GM20431 (cell line): ENCODE results near the gene PIP5K1A.
"Not testable (repeated sequence)": the region's sequence is repeated elsewhere in the genome, so short reads cannot be mapped to it uniquely, and the experiment has no call there.

ENCODE experiments used
- in situ Hi-C: fragments of 300-500 bp; cut with MseI, MboI; formaldehyde crosslinking; loops from one replicate; pipeline ENCODE4 v1.15.0; 2020; ENCODE audit warnings: low sequenced_read_pairs; ENCODE audit not compliant: unreplicated experiment

PIP5K1A gene

GRCh38 chr1:151198254-151199127, at the start of gene PIP5K1A:
TSS of gene PIP5K1A (plus strand) at chr1:151198552. CDS start at chr1:151198997, 445 bp downstream.
- in situ Hi-C loops, result no loop called here

- in situ Hi-C loops, result no loop called here
These were observed 41.9 kb upstream of the PIP5K1A start, which contains the start of gene TNFAIP8L2 for GRCh38 chr1:151156515-151156819. TSS of gene TNFAIP8L2 (plus strand) at chr1:151156649. CDS start at chr1:151158698, 2,049 bp downstream.

GRCh38 chr1:151157067-151157531, 41.3 kb upstream of the PIP5K1A start:
- in situ Hi-C loops, result no loop called here

- in situ Hi-C loops, result no loop called here
These were observed 40.0 kb upstream of the PIP5K1A start for GRCh38 chr1:151158326-151158725.

- in situ Hi-C loops, result no loop called here
These were observed 39.6 kb upstream of the PIP5K1A start for GRCh38 chr1:151158751-151159251.

- in situ Hi-C loops, result no loop called here
These were observed 39.0 kb upstream of the PIP5K1A start for GRCh38 chr1:151159373-151159772.

- in situ Hi-C loops, result no loop called here
These were observed 33.5 kb upstream of the PIP5K1A start for GRCh38 chr1:151164732-151165280.

GRCh38 chr1:151165281-151165737, 33.0 kb upstream of the PIP5K1A start:
- in situ Hi-C loops, result no loop called here

GRCh38 chr1:151165738-151166504, 32.4 kb upstream of the PIP5K1A start, which contains the start of the genes LYSMD1 and SCNM1:
TSS of gene LYSMD1 (minus strand) at chr1:151165902. CDS start at chr1:151165258, 644 bp downstream.
TSS of gene SCNM1 (plus strand) at chr1:151166144. CDS start at chr1:151166153, 9 bp downstream.
- in situ Hi-C loops, result no loop called here

- in situ Hi-C loops, result no loop called here
These were observed 31.8 kb upstream of the PIP5K1A start for GRCh38 chr1:151166505-151166956.

- in situ Hi-C loops, result no loop called here
These were observed 31.2 kb upstream of the PIP5K1A start for GRCh38 chr1:151167116-151167515.

- in situ Hi-C loops, result no loop called here
These were observed 27.2 kb upstream of the PIP5K1A start for GRCh38 chr1:151171190-151171589.

- in situ Hi-C loops, result no loop called here
These were observed 23.2 kb upstream of the PIP5K1A start for GRCh38 chr1:151175041-151175741.

GRCh38 chr1:151175863-151176262, 22.5 kb upstream of the PIP5K1A start, which contains the start of gene TMOD4:
TSS of gene TMOD4 (minus strand) at chr1:151175981. CDS start at chr1:151174875, 1,106 bp downstream.
- in situ Hi-C loops, result no loop called here

- in situ Hi-C loops, result no loop called here
These were observed 21.8 kb upstream of the PIP5K1A start for GRCh38 chr1:151176514-151177045.

GRCh38 chr1:151184211-151184610, 14.1 kb upstream of the PIP5K1A start:
- in situ Hi-C loops, result no loop called here

- in situ Hi-C loops, result no loop called here
These were observed 11.1 kb upstream of the PIP5K1A start for GRCh38 chr1:151187205-151187604.

GRCh38 chr1:151188667-151189066, 9.7 kb upstream of the PIP5K1A start:
- in situ Hi-C loops, result not testable (repeated sequence)
